GM12878 (cell line): ENCODE data around the gene MBOAT7. TPM values are rescaled to one million over a fixed set of nuclear protein-coding genes. Genes with fewer than 3 reads are reported as not detected.
"Not testable (repeated sequence)": the region's sequence is repeated elsewhere in the genome, so short reads cannot be mapped to it uniquely, and the experiment has no call there.

ENCODE experiments used
- ATAC-seq: fragments of 200-7000 bp; cut with Tn5 transposase; 3 replicates; pipeline ENCODE4 v1.9.1; 2020; ENCODE audit warnings: mild to moderate bottlenecking, moderate library complexity
- BruUV-seq: library from RNA; stranded (reverse); fragments of 400-500 nt; replicated peaks from 2 replicates; lab custom pipeline; 2021; lab: Mats Ljungman, UMichigan
- CTCF ChIA-PET: fragments of 300-600 bp; sonication (Branson Sonifier 250); formaldehyde crosslinking; extraction: SDS; loops from one replicate; lab custom pipeline; 2021; ENCODE audit warnings: inconsistent platforms; lab: Yijun Ruan, JAX
- POLR2A ChIA-PET: fragments of 350-600 bp; formaldehyde crosslinking; extraction: SDS; loops from one replicate; lab custom pipeline; 2021; ENCODE audit warnings: inconsistent platforms; lab: Charles Lee
- RAD21 ChIA-PET: fragments of 300-600 bp; sonication (Branson Sonifier 250); formaldehyde crosslinking; loops from one replicate; lab custom pipeline; 2023; ENCODE audit warnings: antibody characterized with exemption; ENCODE audit not compliant: unreplicated experiment; lab: Charles Lee
- SMC1A ChIA-PET: fragments of 300-600 bp; sonication (Branson Sonifier 250); formaldehyde crosslinking; loops from one replicate; lab custom pipeline; 2023; ENCODE audit not compliant: unreplicated experiment, uncharacterized antibody; lab: Charles Lee
- DNase-seq: peaks from one replicate; pipeline ENCODE4 v3.0.0-alpha.2; 2011; ENCODE audit warnings: low read depth, low spot score
- FAIRE-seq: peaks from 3 replicates; lab custom pipeline; 2011; peaks lifted over from hg19 to GRCh38; lab: Jason Lieb, UNC
- H2AFZ ChIP-seq: 2 replicates; pipeline ENCODE4 v1.6.0; 2011; ENCODE audit warnings: low read depth, low read length, control low read depth; ENCODE audit not compliant: control insufficient read depth
- H3K27ac ChIP-seq: 2 replicates; pipeline ENCODE4 v1.5.1; 2011; ENCODE audit warnings: control low read depth; ENCODE audit not compliant: control insufficient read depth, insufficient read depth
- H3K27me3 ChIP-seq, 2 experiments: replicated peaks in 1 of 2; 2 replicates each; pipeline versions ENCODE4 v1.6.0 to v1.6.1; 2011; ENCODE audit warnings: low read length in 1 of 2; ENCODE audit not compliant: control insufficient read depth in 2 of 2, insufficient read depth in 2 of 2
- H3K36me3 ChIP-seq, 2 experiments: 2 replicates each; pipeline ENCODE4 v1.5.1; 2011; ENCODE audit warnings: low read length in 1 of 2; ENCODE audit not compliant: control insufficient read depth in 2 of 2, insufficient read depth in 2 of 2
- H3K4me1 ChIP-seq: 2 replicates; pipeline ENCODE4 v1.6.1; 2011; ENCODE audit warnings: mild to moderate bottlenecking, low read length, moderate library complexity, mixed read lengths; ENCODE audit not compliant: control insufficient read depth, insufficient read depth
- H3K4me2 ChIP-seq: 2 replicates; pipeline ENCODE4 v1.6.0; 2011; ENCODE audit warnings: control low read depth; ENCODE audit not compliant: control insufficient read depth, insufficient read depth
- H3K4me3 ChIP-seq: fragments of 200-600 bp; sonication (generic); 2 replicates; pipeline ENCODE4 v1.5.1; 2016
- H3K79me2 ChIP-seq: 2 replicates; pipeline ENCODE4 v1.6.0; 2011; ENCODE audit warnings: low read length; ENCODE audit not compliant: control insufficient read depth, insufficient read depth
- H3K9ac ChIP-seq: 2 replicates; pipeline ENCODE4 v1.8.0; 2011; ENCODE audit warnings: low read length, control low read depth, mixed read lengths; ENCODE audit not compliant: control insufficient read depth, insufficient read depth
- H3K9me3 ChIP-seq: replicated peaks from 3 replicates; pipeline ENCODE4 v1.5.1; 2011; ENCODE audit warnings: mild to moderate bottlenecking, low read length; ENCODE audit not compliant: control insufficient read depth, insufficient read depth
- H4K20me1 ChIP-seq: 2 replicates; pipeline ENCODE4 v1.6.0; 2011; ENCODE audit not compliant: control insufficient read depth, insufficient read depth
- EGR1 ChIP-seq, 2 experiments: IDR thresholded peaks; 1 replicate in 1 of 2; 2 replicates in 1 of 2; pipeline ENCODE4 v1.6.1; 2011 to 2012; ENCODE audit warnings: low read depth in 2 of 2, low read length in 2 of 2, borderline replicate concordance in 1 of 2, mild to moderate bottlenecking in 1 of 2, moderate library complexity in 1 of 2
- ELK1 ChIP-seq: IDR thresholded peaks from 2 replicates; pipeline ENCODE4 v1.6.1; 2012; ENCODE audit warnings: low read depth, low read length, improper control_type of control experiment
- ETV6 ChIP-seq, 2 experiments: fragments of 450-650 bp in 1 of 2; IDR thresholded peaks in 1 of 2; conservative IDR thresholded peaks in 1 of 2; 2 replicates each; pipeline ENCODE4 v1.6.1; 2014; ENCODE audit warnings: antibody characterized with exemption in 1 of 2, borderline replicate concordance in 1 of 2, low read depth in 1 of 2, mild to moderate bottlenecking in 1 of 2, moderate library complexity in 1 of 2
- PAX8 ChIP-seq: fragments of 450-650 bp; IDR thresholded peaks from 2 replicates; pipeline ENCODE4 v1.6.1; 2017; ENCODE audit warnings: mild to moderate bottlenecking, moderate library complexity
- TCF12 ChIP-seq: IDR thresholded peaks from 2 replicates; pipeline ENCODE4 v1.6.1; 2011; ENCODE audit warnings: low read depth, mild to moderate bottlenecking, low read length
- WGBS: methylation state at CpG from one replicate; pipeline ENCODE4 v1.1.6; 2016; ENCODE audit warnings: low lambda C conversion rate; ENCODE audit not compliant: insufficient replicate concordance, insufficient coverage; ENCODE audit errors: missing lambda C conversion rate; 5-methylcytosine and 5-hydroxymethylcytosine counted together
- in situ Hi-C: fragments of 300-500 bp; cut with MboI; formaldehyde crosslinking; loops from 9 replicates; pipeline ENCODE4 v1.14.3; 2018; ENCODE audit warnings: mixed read lengths
- intact Hi-C: fragments of 100-400 bp; cut with micrococcal nuclease; formaldehyde crosslinking; loops from one replicate; pipeline ENCODE4 v1.14.2; 2022; ENCODE audit not compliant: unreplicated experiment
- polyA plus RNA-seq, 11 experiments: library from polyadenylated mRNA; depleted of rRNA in 4 of 11; unstranded in 6 of 11; stranded (reverse) in 5 of 11; fragments of >200 nt; fragmentation: Nextera tagmentation in 4 of 11; fragmentation: Illumina TruSeq in 1 of 11; extraction: Ambion mirVana in 4 of 11; extraction: Trizol in 1 of 11; gene quantifications; 1 replicate in 1 of 11; 2 replicates in 10 of 11; pipeline versions ENCODE4 v1.2.1 to v1.2.3, GENCODE V29; 2011 to 2016; ENCODE audit warnings: inconsistent platforms in 2 of 11, missing spikeins in 2 of 11, low read depth in 1 of 11
- total RNA-seq, 4 experiments: library from RNA; depleted of rRNA in 3 of 4; stranded (reverse); fragments of >200 nt in 3 of 4; fragmentation: Illumina TruSeq in 1 of 4; extraction: Trizol in 1 of 4; gene quantifications; 2 replicates each; pipeline versions ENCODE4 v1.2.1 to v1.2.3, GENCODE V29; 2013 to 2021

The MBOAT7 gene
- total and polyA plus RNA-seq, 10 of the 15 experiments (the other 5 are each of a cell fraction or from before 2014, with no cell fraction given), result 0.69 to 44.5 (median 21.7) TPM

GRCh38 chr19:54183431-54183830 lies 5.9 kb downstream of the MBOAT7 start (continued):
- TF ChIP-seq EGR1 (IDR thresholded peaks at IDR 0.05; ENCODE audit: borderline replicate concordance in 1 of 2, low read depth in 2 of 2, low read length in 2 of 2) (no peak), TCF12 (no peak), ETV6 (conservative IDR thresholded peaks at IDR 0.05 in 1 of 2, IDR thresholded peaks at IDR 0.05 in 1 of 2; ENCODE audit: borderline replicate concordance in 1 of 2, low read depth in 1 of 2) (no peak), ELK1 (no peak), PAX8 (no peak)
- TF ChIP-seq, all 136 proteins: peak for 0

GRCh38 chr19:54181894-54182293 lies 7.5 kb downstream of the MBOAT7 start:
- intact Hi-C loops, H3K9ac ChIP-seq, FAIRE-seq, CTCF ChIA-PET, H3K4me1 ChIP-seq, BruUV-seq, H3K27me3 ChIP-seq, H3K36me3 ChIP-seq, SMC1A ChIA-PET, in situ Hi-C loops, POLR2A ChIA-PET, H2AFZ ChIP-seq, H3K79me2 ChIP-seq, H4K20me1 ChIP-seq, H3K9me3 ChIP-seq, DNase-seq, ATAC-seq, H3K4me3 ChIP-seq, H3K27ac ChIP-seq, H3K4me2 ChIP-seq, RAD21 ChIA-PET: not testable (repeated sequence)
- 71% methylated on average over 3 of the region's 3 CpGs for WGBS
